Endothelial cell of umbilical vein (primary cell): ENCODE data around the gene HPRT1. TPM values are rescaled to one million over a fixed set of nuclear protein-coding genes. Genes with fewer than 3 reads are reported as not detected.
A peak's percentile ranks its signal among the peaks of the same experiment; 100 is the strongest.

ENCODE experiments used
- BruUV-seq: library from RNA; stranded (reverse); fragments of 400-500 nt; replicated peaks from 2 replicates; lab custom pipeline; 2021; lab: Mats Ljungman, UMichigan
- CTCF ChIA-PET: fragments of 300-600, 350-600 bp; sonication (Branson Sonifier 250); formaldehyde crosslinking; loops from one replicate; lab custom pipeline; 2021; ENCODE audit warnings: antibody characterized with exemption, inconsistent platforms; lab: Charles Lee
- POLR2A ChIA-PET: fragments of 300-600, 350-600 bp; sonication (Branson Sonifier 250); formaldehyde crosslinking; loops from one replicate; lab custom pipeline; 2021; ENCODE audit warnings: antibody characterized with exemption, inconsistent platforms; lab: Charles Lee
- DNase-seq: peaks from one replicate; pipeline ENCODE4 v3.0.0-alpha.2; 2011; ENCODE audit warnings: low read depth, low spot score
- FAIRE-seq: peaks from 2 replicates; lab custom pipeline; 2011; peaks lifted over from hg19 to GRCh38; lab: Jason Lieb, UNC
- H2AFZ ChIP-seq: 2 replicates; pipeline ENCODE4 v1.6.0; 2012; ENCODE audit warnings: low read depth, low read length, control low read depth, inconsistent platforms
- H3K27ac ChIP-seq: 2 replicates; pipeline ENCODE4 v1.5.1; 2011; ENCODE audit warnings: low read depth, mild to moderate bottlenecking, control low read depth, low read length, moderate library complexity; ENCODE audit not compliant: insufficient read depth
- H3K27me3 ChIP-seq, 2 experiments: 2 replicates each; pipeline versions ENCODE4 v1.6.0 to v1.6.1; 2011; ENCODE audit warnings: low read length in 2 of 2, mixed read lengths in 1 of 2; ENCODE audit not compliant: control insufficient read depth in 2 of 2, insufficient read depth in 2 of 2
- H3K36me3 ChIP-seq, 2 experiments: 2 replicates in 1 of 2; 3 replicates in 1 of 2; pipeline ENCODE4 v1.5.1; 2011; ENCODE audit warnings: low read length in 2 of 2, mild to moderate bottlenecking in 1 of 2, moderate library complexity in 1 of 2; ENCODE audit not compliant: control insufficient read depth in 2 of 2, insufficient read depth in 2 of 2; ENCODE audit errors: extremely low read depth in 1 of 2
- H3K4me1 ChIP-seq: 3 replicates; pipeline ENCODE4 v1.5.1; 2011; ENCODE audit warnings: mild to moderate bottlenecking, low read length; ENCODE audit not compliant: control insufficient read depth, insufficient read depth; ENCODE audit errors: extremely low read depth
- H3K4me2 ChIP-seq: 2 replicates; pipeline ENCODE4 v1.6.1; 2011; ENCODE audit warnings: low read length, control low read depth, mixed read lengths; ENCODE audit not compliant: insufficient read depth
- H3K4me3 ChIP-seq, 3 experiments: fragments of 200-600 bp in 1 of 3; sonication (generic), shearing (Covaris generic) in 1 of 3; replicated peaks in 1 of 3; 2 replicates each; pipeline ENCODE4 v1.5.1; 2011 to 2016; ENCODE audit warnings: control low read depth in 3 of 3, low read length in 3 of 3, mild to moderate bottlenecking in 2 of 3, inconsistent platforms in 1 of 3, low read depth in 1 of 3, moderate library complexity in 1 of 3; ENCODE audit not compliant: insufficient read depth in 1 of 3
- H3K79me2 ChIP-seq: 2 replicates; pipeline ENCODE4 v1.6.0; 2012; ENCODE audit warnings: low read length, inconsistent platforms; ENCODE audit not compliant: control insufficient read depth, insufficient read depth
- H3K9ac ChIP-seq: replicated peaks from 2 replicates; pipeline ENCODE3; 2011; ENCODE audit warnings: low read length, control low read depth; ENCODE audit not compliant: insufficient read depth; ENCODE audit errors: extremely low read depth
- H3K9me1 ChIP-seq: replicated peaks from 3 replicates; pipeline ENCODE4 v1.6.0; 2011; ENCODE audit warnings: mild to moderate bottlenecking, low read length; ENCODE audit not compliant: control insufficient read depth, insufficient read depth; ENCODE audit errors: extremely low read depth
- H3K9me3 ChIP-seq: replicated peaks from 2 replicates; pipeline ENCODE4 v1.5.1; 2012; ENCODE audit warnings: low read length, inconsistent platforms; ENCODE audit not compliant: control insufficient read depth, insufficient read depth
- H4K20me1 ChIP-seq: replicated peaks from 2 replicates; pipeline ENCODE3; 2011; ENCODE audit warnings: mild to moderate bottlenecking, low read length; ENCODE audit not compliant: control insufficient read depth, insufficient read depth; ENCODE audit errors: extremely low read depth
- CTCF ChIP-seq, 2 donors: IDR thresholded peaks; 1 replicate in 1 of 2; 2 replicates in 1 of 2; pipeline ENCODE4 v1.5.1; 2011; ENCODE audit warnings: low read length in 2 of 2, mild to moderate bottlenecking in 2 of 2, moderate library complexity in 2 of 2, control low read depth in 1 of 2, inconsistent platforms in 1 of 2, low read depth in 1 of 2; ENCODE audit not compliant: insufficient read depth in 1 of 2; ENCODE audit errors: extremely low read depth in 1 of 2
- EZH2 ChIP-seq: IDR thresholded peaks from 2 replicates; pipeline ENCODE4 v1.6.1; 2012; ENCODE audit warnings: borderline replicate concordance, low read depth, mild to moderate bottlenecking, moderate library complexity, low read length, inconsistent platforms; ENCODE audit not compliant: severe bottlenecking
- FOS ChIP-seq: IDR thresholded peaks from 2 replicates; pipeline ENCODE4 v1.6.1; 2011; ENCODE audit warnings: mild to moderate bottlenecking, low read length, moderate library complexity, borderline replicate concordance; ENCODE audit not compliant: insufficient read depth
- GATA2 ChIP-seq: IDR thresholded peaks from 2 replicates; pipeline ENCODE4 v1.7.0; 2011; ENCODE audit warnings: low read depth, mild to moderate bottlenecking, moderate library complexity, mixed read lengths, low read length; ENCODE audit not compliant: insufficient read length, insufficient read depth
- JUN ChIP-seq: IDR thresholded peaks from 2 replicates; pipeline ENCODE4 v1.6.1; 2011; ENCODE audit warnings: borderline replicate concordance, low read depth; ENCODE audit not compliant: insufficient read length, insufficient read depth
- MAX ChIP-seq: IDR thresholded peaks from 2 replicates; pipeline ENCODE4 v1.6.1; 2011; ENCODE audit not compliant: insufficient read depth, insufficient read length
- POLR2A ChIP-seq: IDR thresholded peaks from 2 replicates; pipeline ENCODE4 v1.6.1; 2012; ENCODE audit warnings: low read depth, mild to moderate bottlenecking, control low read depth, low read length
- POLR2AphosphoS5 ChIP-seq: IDR thresholded peaks from 2 replicates; pipeline ENCODE4 v1.6.1; 2012; ENCODE audit warnings: low read depth, mild to moderate bottlenecking, control low read depth, low read length, moderate library complexity; ENCODE audit not compliant: insufficient read depth
- dilution Hi-C: fragments of 300-500 bp; cut with MboI; formaldehyde crosslinking; loops from one replicate; pipeline ENCODE4 v1.15.0; 2019; ENCODE audit warnings: low sequenced_read_pairs; ENCODE audit not compliant: extremely low pct_ligation_motif_present
- intact Hi-C: fragments of 100-400 bp; cut with micrococcal nuclease; formaldehyde crosslinking; loops from one replicate; pipeline ENCODE4 v1.10.0; 2022
- polyA plus RNA-seq, 4 experiments: library from polyadenylated mRNA; depleted of rRNA in 3 of 4; stranded (reverse) in 3 of 4; unstranded in 1 of 4; fragments of >200 nt; gene quantifications; 2 replicates each; pipeline versions ENCODE4 v1.2.1 to v1.2.3, GENCODE V29; 2011 to 2012; ENCODE audit warnings: missing spikeins in 1 of 4
- total RNA-seq: library from RNA; stranded (reverse); gene quantifications from 2 replicates; pipeline ENCODE4 v1.2.3, GENCODE V29; 2021

The HPRT1 gene
- total and polyA plus RNA-seq, 2 donors (not counting 3 experiments of a cell fraction or from before 2014, with no cell fraction given): 19.2 to 51.0 TPM

GRCh38 chrX:134484039-134484438, 24.1 kb downstream of the HPRT1 start:
- H3K4me3 ChIP-seq: no peak overlapping the region
- H3K4me1 ChIP-seq: no peaks in the 10 kb centered on the region
- no peak overlapping the region for H3K9ac ChIP-seq
- H3K4me2 ChIP-seq: no peak overlapping the region
- TF ChIP-seq POLR2A (no peak), CTCF (IDR thresholded peaks at IDR 0.05; ENCODE audit: extremely low read depth in 1 of 2, insufficient read depth in 1 of 2, low read depth in 1 of 2, low read length in 2 of 2) (peak in 1 of 2 donors; percentile 15)
- H3K79me2 ChIP-seq: no peaks in the 10 kb centered on the region
- no peaks in the 10 kb centered on the region for H3K9me3 ChIP-seq
- no peaks in the 10 kb centered on the region for H3K27me3 ChIP-seq
- no peaks in the 10 kb centered on the region for H3K9me1 ChIP-seq
- H3K36me3 ChIP-seq: peaks cover 0 to 3% of the 10 kb centered on the region in 2 experiments
- intact Hi-C loops (loop anchor here (1.0 to 5.0 kb wide), 4 partner anchors 62 to 424 kb away; no protein-coding TSS in a partner anchor), dilution Hi-C loops (no loop called here)
- POLR2A ChIA-PET: interaction anchor here (1.4 kb wide), 1 partner anchor 299 kb away, joined by 4 read pairs; no protein-coding TSS in a partner anchor
- no peak overlapping the region for H2AFZ ChIP-seq
- no peaks in the 10 kb centered on the region for H4K20me1 ChIP-seq
- no peak overlapping the region for H3K27ac ChIP-seq
- CTCF ChIA-PET: interaction anchor here (0.6 to 2.0 kb wide), 30 partner anchors 9 to 465 kb away, joined by 3 to 84 read pairs (median 4); no protein-coding TSS in a partner anchor
- BruUV-seq: no TSS peak
- DNase-seq (peak; percentile 78), FAIRE-seq (peak; percentile 61)

GRCh38 chrX:134501941-134502340, 42.0 kb downstream of the HPRT1 start:
- intact Hi-C loops (no loop called here), dilution Hi-C loops (no loop called here)
- FAIRE-seq (no peak), DNase-seq (no peak)
- no TSS peak for BruUV-seq
- no peak overlapping the region for H2AFZ ChIP-seq
- no peak overlapping the region for H3K27ac ChIP-seq
- no peaks in the 10 kb centered on the region for H3K9me1 ChIP-seq
- no peak overlapping the region for H3K4me3 ChIP-seq
- no peaks in the 10 kb centered on the region for H3K4me1 ChIP-seq
- no peak for TF ChIP-seq GATA2
- TF ChIP-seq EZH2: no peak
- no peak for TF ChIP-seq FOS
- TF ChIP-seq POLR2AphosphoS5: no peak
- no peak for TF ChIP-seq MAX
- TF ChIP-seq CTCF (IDR thresholded peaks at IDR 0.05; ENCODE audit: extremely low read depth in 1 of 2, insufficient read depth in 1 of 2, low read depth in 1 of 2, low read length in 2 of 2): no peak
- no peak for TF ChIP-seq JUN
- POLR2A ChIA-PET: no interaction called here
- CTCF ChIA-PET: interaction anchor here (0.7 to 2.1 kb wide), 6 partner anchors 9 to 281 kb away, joined by 3 to 8 read pairs (median 4); no protein-coding TSS in a partner anchor
- H3K9me3 ChIP-seq: no peaks in the 10 kb centered on the region
- no peak overlapping the region for H3K4me2 ChIP-seq
- no peak overlapping the region for H3K9ac ChIP-seq
- H3K27me3 ChIP-seq: no peaks in the 10 kb centered on the region
- no peaks in the 10 kb centered on the region for H3K36me3 ChIP-seq
- no peaks in the 10 kb centered on the region for H4K20me1 ChIP-seq
- H3K79me2 ChIP-seq: no peaks in the 10 kb centered on the region
